ENCODE results near the gene PPP4R1.

- TF ChIP-seq CTCF (conservative IDR thresholded peaks at IDR 0.05 in 1 of 2, IDR thresholded peaks at IDR 0.05 in 1 of 2; ENCODE audit: extremely low read depth in 1 of 2, insufficient read depth in 1 of 2, low read depth in 1 of 2, low read length in 2 of 2) (no peak), EZH2 (IDR thresholded peaks at IDR 0.05; ENCODE audit: borderline replicate concordance, low read length) (no peak)
Measured at GRCh38 chr18:9539938-9540337, 74.4 kb downstream of the PPP4R1 start.

Data from mammary epithelial cell (primary cell).